Stimulated activated CD4-positive, alpha-beta T cell treated with anti-CD3 and anti-CD28 coated beads, Interleukin-2, amount 100 ng/mL, for 48 hours (primary cell): ENCODE data around the gene DCAF17.
"Not testable (repeated sequence)": the region's sequence is repeated elsewhere in the genome, so short reads cannot be mapped to it uniquely, and the experiment has no call there.

Source experiments
- DNase-seq, 2 donors: peaks; one replicate each; pipeline ENCODE4 v3.0.0-alpha.2; 2020

The DCAF17 gene

DNA sequence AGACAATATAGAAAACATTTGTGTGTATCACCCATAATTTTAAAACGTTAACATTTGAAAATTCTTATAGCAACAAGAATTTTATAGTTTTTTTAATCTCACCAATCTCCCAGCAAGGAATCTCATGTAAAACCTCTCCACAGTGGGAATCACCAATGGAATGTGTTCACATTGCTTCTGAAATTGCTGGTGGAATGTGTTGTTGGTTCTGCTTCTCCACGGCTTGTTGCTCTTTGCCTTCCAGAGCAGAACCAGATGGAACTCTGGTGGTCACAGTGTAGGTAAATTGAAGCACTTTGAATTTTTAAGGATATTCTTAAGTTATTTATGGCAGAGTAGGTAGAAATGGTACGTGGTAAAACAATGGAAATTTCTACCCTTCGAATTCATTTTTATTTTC is 35.1 kb downstream of the DCAF17 start:
- DNase-seq, result no peak

DNA sequence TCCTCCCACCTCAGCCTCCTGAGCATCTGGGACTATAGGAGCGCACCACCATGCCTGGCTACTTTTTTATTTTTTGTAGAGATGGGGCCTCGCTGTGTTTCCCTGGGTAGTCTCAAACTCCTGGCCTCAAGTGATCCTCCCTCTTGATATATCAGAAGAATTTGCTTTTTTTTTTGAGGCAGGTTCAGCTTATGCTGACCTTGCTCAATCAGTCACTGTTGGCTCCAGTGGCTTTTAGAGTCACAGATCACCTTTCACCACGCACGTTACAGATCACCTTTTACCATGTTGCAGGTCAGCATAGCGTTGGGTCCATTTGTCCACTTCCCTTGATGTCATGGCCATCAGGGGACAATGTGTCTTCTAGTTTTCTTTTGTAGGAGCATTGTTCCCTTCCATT is 36.1 kb downstream of the DCAF17 start:
- no peak for DNase-seq

DNA sequence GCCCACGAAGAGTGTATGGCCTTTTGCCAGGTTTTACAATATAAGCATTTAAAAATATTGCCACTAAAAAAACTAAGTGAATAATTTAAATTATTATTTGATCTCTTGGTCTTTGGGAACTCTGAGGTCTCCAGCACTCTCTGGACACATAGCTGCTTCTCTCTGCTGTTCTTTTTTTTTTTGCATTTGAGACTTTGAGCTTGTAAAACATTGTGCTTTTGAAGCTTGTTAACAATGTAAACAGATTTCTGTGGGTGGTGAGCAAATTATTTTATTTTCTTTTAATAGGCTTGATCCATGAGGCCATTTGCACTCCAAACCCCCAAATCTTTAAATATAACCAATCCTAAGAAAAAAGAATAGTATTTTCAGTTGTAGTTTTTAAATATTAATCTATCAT is 42.0 kb downstream of the DCAF17 start:
- DNase-seq, result no peak

DNA sequence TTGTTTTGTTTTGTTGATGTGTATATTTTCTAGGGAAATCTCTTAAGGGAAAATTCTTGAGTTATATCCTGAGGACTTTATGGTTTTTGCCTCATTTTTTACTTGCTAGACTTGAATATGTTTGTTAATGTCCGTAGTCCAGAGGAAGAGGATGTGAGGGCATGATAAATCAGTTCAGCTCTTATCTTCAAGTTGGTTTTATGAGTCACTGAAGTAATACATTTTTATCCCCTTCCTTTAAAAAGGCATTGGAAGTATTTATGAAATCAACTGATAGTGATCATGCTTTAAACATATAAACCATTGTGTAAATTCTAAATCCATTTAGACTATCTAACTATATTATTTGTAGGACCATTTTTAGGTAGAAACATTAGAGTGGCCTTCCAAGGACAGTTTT is 44.3 kb downstream of the DCAF17 start:
- DNase-seq, result no peak

DNA sequence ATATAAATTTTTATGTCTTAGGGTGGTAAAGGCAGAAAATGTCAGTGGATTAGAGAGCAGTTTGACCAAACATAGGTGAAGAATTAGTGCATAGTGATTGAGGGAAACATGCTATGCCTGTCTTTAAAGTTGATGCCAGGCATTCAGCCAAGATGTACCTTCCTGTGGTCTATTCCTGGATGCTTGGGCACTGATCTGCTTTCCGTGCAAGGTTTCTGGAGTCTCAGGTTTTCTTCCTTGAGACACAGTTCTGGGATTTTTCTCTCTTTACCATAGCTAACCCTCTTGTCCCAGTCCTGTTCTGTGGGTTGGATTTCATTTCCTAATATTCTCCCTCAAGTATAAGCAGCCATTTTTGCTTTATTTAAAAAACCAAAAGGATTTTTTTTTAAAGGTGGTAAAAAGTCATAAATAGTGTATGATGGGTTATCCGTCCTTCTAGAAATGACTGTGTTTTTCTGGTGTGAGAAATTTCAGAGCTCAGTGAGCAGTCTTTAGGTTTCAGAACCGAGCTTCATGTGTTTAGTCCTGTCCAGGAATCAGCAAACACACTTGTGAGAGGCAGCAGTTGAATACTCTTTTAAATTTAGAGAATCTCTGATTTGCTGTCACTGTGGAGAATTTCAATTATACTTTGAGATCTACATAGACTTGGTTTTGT is 45.3 kb downstream of the DCAF17 start:
- no peak for DNase-seq

DNA sequence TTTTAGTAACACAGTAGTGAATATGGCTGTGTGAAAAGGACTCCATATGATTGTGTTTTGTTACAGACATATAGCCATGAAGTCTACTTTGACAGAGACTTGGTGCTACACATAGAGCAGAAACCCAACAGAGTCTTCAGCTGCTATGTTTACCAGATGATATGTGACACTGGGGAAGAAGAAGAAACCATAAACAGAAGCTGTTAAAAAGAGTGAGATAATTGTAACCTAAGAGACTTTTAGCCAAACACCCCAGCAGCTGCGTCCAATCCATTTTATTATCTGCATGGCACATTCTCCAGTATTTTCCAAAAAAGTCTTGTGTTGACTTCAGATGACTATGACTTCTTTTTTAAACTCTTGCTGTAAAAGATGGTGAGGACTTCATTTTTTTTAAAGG is 46.9 kb downstream of the DCAF17 start:
- no peak for DNase-seq

DNA sequence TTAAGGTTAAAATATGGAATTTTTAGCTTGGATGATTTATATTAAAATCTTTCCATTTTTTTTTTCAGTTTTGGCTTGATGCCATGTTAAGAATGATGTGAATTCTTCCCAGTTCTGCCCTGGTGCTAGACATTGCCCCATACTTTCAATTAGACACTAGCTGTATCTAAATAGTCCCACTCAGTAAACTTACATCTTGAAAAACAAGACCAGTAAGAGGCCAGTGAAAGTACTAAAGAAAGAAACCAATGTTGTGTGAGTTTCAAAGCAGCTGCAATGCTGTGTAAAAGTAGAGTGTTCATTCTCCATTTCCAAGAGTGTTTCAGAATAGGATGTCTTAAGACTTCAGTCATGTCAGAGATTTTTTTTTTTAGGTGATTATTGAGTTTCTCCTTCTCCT is 48.3 kb downstream of the DCAF17 start:
- no peak for DNase-seq

DNA sequence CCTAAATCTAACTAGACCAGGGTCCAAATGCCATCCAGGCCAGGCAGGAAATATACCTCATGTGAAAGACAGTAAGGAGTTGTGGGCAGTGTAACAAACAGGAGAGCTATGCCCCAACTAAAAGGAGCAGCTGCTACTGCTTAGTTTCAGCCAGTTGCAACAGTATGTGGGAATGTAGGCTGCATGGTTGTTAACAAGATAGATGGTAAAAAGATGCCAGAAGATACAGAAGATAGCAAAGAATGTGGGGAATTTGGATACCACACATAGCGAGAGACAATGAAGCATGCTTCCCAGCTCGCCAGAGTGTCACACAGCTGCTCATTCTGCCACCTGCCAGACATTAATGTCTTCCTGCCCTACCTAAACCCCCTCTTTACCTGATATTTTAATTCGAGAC is 48.9 kb downstream of the DCAF17 start:
- no peak for DNase-seq

DNA sequence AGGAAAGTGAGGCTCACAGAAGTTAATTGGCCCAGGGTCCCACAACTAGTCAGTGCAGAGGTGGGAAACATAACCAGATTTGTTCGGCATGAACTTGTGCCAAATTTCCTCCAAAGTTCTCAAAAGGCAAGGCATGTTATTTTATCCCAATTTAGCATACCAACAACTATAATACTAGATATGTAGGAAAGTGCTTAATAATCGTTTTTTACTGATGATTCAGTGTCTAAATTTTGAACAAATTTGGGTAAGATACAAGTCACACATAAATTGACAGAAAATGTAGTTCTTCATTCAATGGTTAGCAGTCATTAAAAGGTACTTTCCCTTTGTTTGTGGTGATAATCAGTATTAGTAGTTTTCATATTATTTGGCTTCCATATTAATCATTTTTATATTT is 49.8 kb downstream of the DCAF17 start:
- no peak for DNase-seq

DNA sequence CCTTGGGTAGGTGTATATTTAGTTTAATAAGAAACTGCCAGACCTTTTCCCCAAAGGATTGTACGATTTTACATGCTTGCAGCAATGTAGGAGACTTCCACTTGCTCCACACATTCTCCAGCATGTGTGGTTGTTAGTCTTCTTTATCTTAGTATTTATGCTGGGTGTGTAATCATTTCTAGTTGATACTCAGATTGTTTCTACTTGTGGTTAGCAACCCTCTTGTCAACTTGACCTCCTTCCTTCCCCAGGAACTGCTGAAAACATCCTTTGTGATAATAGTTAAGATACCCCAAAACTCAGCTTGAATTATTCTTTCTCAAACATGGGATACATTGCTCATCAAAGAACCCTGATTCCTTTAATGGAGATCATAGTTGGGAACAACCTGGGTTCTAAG is 51.1 kb downstream of the DCAF17 start:
- no peak for DNase-seq

DNA sequence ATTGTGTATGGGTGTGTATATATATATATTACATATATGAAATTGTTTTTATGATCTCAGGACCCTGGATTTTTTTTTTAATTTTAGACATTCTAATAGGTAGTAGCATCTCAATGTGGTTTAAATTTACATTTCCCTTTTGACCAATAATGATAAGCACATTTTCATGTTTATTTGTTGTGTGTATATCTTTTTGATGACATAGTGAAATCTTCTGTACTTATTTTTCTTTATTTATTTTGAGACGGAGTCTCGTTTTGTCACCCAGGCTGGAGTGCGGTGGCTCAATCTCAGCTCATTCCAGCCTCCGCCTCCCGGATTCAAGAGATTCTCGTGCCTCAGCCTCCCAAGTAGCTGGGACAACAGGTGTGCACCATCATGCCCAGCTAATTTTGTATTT is 53.2 kb downstream of the DCAF17 start:
- DNase-seq, result no peak

DNA sequence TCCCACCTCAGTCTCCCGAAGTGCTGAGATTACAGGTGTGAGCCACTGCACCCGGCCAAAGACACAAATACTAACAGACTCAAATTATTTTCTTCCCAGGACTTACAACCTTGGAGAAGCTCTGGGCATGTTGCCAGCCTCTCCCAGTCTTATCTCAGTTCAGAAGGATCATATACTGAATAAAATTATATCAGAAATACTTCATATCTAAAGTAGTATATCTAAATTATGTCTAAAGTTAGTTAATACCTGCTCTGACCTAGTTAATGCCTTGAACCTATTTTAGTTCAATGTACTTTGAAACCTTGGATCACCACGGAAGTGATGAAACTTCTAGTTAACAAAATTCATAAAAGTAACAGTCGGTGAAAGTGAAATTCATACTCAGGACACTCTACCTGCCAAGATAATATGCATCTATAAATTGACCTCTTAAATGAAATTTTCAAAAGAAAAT is 53.8 kb downstream of the DCAF17 start:
- DNase-seq, result no peak

DNA sequence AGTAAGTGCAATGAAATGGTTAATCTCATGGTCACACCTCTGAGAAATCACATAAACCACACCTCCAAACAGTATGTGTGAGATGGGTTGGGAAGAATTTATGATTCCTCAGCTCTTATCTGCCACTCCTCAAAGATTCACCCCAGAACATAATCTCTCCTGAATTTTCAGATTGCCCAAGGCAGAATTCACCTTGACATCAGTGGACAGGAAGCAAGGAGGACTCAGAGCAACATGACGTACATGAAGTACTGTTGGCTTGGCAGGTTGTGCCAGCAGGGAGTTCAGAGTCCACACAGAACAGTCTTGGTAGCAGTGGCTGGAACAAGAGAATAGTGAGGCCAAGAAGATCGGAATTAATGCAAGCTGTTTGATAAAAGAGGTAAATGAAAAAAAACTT is 56.6 kb downstream of the DCAF17 start:
- DNase-seq, result no peak

DNA sequence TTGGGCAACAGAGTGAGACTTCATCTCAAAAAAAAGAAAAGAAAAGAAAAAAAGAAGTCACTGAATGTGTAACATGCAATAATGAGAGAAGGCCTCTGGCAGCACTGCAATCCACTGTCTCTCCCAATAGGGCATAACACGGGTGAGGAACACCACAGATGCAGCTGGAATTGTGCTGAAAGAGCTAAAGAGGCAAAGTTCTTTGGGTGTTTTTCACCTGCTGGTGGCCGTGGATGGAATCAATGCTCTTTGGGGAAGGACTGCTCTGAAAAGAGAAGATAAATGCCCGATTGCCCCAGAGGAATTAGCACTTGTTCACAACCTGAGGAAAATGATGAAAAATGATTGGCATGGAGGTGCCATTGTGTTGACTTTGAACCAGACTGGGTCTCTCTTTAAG is 57.3 kb downstream of the DCAF17 start:
- DNase-seq, result no peak

DNA sequence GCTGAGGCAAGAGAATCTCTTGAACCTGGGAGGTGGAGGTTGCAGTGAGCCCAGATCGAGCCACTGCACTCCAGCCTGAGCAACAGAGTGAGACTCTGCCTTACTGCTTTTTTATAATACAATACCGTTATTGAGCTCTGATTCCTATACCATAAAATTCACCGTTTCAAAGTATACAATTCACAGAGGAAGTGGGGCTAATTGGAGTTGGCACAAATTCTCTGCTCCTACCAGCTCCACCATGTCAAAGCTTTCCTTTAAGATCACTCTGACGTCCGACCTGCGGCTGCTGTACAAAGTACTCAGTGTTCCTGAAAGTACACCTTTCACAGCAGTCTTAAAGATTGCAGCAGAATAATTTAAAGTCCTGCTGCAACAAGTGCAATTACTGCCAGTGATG is 58.6 kb downstream of the DCAF17 start:
- no peak for DNase-seq

DNA sequence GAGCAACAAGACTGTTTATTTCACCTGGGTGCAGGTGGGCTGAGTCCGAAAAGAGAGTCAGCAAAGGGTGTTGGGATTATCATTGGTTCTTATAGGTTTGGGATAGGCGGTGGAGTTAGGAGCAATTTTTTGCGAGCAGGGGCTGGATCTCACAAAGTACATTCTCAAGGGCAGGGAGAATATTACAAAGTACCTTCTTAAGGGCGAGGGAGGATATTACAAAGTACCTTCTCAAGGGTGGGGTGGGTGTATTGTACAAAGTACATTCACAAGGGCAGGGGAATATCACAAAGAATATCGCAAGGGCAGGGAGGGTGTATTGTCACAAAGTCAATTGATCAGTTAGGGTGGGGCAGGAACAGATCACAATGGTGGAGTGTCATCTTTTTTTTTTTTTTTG is 63.6 kb downstream of the DCAF17 start:
- DNase-seq, result not testable (repeated sequence)

DNA sequence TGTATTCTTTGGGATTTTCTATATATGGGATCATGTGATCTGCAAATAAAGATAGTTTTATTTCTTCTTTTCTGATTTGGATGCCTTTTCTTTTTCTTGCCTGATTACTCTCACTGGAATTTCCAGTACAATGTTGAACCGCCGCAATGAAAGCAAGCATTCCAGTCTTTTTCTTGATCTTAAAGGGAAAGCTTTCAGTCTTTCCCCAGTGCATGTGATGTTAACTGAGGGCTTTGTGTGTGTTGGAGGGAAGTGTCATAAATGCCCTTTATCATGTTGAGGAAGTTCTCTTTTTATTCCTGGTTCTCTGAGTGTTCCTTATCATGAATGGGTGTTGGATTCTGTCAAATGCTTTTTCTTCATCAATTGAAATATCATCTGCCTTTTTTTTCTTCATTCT is 71.3 kb downstream of the DCAF17 start:
- no peak for DNase-seq

DNA sequence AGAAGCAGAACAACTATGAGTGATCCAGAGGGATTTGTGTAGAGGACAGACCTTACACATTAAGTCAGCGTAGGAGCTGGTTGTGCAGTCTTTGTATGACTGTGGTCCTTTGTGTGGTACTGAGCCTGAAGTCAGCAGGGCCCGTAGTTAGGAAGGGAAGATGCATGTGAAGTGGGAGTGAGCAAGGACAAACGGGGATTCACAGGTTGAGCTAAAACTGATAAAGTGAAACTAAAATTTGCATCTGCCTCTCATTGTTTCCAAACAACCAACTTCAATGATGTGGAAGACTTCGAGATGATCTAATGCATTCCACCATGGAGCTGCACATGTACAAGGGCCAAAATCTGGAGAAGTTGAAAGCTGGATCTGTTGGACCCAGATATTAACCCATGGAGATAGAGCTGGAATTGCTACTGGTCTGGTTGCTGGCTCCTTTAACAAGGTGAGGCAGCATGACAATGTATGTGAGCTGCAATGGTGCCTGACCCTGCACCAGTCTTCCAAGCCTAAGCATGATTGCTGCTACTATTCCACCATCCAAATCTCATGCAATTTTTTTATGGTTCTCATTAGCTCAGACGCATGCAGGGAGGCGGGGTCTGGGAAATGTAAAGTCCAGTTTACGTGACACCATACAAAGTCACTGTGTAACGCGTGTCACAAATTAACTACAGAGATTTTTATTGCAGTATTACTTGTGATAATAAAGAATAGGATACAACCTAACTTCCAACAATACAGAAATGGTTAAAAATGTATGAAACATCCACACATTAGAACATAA is 76.1 kb downstream of the DCAF17 start:
- DNase-seq, result no peak

DNA sequence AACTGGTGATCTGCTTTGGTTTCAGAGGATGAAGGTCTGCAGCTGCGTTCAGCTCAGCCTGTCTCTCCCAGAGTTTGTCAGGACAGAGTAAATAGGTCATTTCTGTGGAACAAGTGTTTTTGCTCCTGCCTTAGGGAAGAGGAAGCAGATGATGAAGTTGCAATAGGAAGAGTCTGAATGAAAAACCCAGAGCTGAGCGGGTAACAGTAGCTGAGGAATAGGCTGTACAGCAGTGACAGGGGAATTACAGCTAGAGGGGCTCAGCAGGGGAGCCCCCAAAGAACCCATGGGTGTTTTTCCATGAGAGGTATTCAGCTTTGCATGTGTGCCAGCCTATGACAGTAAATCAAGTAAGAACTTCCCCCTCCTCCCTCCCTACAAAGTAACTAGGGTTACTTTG is 78.0 kb downstream of the DCAF17 start:
- DNase-seq, result no peak

DNA sequence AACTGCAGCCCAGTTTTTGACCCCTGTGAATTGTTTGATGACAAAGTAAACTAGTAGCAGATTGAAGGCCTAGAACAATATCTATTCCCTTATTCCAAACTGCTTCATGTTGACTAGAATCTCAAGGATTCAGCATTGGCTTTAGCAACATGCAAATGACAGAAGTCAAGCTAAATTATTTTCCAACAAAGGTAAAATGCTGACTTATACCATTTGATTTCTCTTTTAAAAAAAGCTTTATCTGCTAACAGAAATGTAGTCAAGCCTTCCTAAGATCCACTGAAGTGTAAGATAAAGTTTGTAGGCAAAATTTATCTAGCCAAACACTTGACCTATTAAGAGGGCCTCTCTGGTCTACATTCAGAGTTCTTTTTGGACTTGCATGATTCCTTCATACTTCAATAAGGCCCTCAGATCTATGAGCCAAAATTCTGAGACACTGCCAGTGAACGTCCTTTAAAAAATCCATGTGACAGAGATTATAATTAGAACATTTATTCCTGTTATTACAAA is 78.7 kb downstream of the DCAF17 start:
- DNase-seq, result no peak

DNA sequence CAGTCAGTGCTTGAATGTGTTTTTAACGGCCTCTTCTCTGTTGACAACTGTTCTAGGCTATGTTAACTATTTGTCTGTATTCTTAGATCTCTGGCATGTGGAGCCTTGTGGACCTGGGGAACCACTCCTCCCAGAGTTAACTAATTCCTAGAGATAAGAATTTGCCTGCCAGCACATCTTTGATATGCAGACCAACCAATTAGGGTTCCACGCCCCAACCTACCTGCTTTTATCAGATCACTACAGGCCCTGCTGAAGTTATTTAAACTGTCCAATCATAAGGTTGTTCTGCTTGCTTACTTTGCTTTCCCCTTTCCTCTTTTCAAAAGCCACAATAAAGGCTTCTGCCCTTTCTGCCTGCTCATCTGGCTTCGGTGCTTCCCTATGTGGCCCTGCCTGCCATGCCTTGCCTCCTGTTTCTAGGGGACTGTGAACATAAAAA is 79.7 kb downstream of the DCAF17 start:
- no peak for DNase-seq

DNA sequence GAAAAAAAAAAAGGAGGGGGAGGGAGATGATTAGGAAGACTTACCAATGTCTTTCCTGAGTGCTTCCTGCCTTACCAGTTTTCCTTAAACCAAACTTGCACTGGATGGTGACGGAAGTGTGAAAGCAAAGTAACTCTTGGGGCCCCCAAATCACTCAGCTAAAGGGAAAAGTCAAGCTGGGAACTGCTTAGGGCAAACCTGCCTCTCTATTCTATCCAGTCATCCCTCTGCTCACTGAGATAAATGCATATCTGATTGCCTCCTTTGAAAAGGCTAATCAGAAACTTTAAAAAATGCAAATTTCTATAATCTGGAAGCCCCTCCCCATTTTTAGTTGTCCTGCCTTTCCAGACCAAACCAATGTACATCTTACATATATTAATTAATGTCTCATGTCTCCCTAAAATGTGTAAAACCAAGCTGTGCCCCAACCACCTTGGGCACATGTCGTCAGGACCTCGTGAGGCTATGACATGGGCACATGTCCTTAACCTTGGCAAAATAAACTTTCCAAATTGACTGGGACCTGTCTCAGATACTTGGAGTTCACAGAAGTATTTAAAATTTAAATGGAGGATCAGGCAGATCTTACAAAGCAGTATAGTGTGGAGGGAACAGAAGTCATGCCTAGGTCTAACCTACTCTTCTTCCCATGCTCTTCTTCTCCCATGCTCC is 81.0 kb downstream of the DCAF17 start:
- DNase-seq, result no peak

DNA sequence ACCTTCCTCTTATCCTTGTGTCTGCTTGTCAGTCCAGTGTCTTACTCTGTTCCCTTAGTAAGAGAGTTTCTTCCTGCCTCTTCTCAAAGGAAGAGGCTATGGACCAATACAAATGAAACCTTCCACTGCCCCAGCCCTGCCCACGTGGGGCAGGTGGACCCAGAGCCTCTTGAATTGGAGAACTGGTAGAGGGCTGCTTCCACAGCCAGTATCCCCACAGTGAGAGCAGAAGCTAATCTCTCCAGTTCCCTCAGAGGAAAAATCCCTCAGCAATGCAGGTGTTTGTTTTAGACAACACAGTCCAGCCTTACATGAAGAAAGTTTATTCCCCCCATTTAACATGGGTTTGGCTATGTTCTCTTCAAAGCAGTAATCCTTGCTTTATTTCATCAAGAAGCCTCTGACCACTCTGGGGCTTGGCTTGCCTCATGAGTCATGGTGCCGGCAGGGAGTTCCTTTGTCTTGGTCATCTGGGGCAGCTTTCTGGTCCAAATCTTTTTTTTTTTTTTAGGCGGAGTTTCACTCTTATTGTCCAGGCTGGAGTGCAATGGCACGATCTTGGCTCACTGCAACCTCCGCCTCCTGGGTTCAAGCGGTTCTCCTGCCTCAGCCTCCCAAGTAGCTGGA is 81.8 kb downstream of the DCAF17 start:
- no peak for DNase-seq
